DMS153 treated with DMSO at 0.1 percent for 48 hours (cell line): ENCODE results near the gene PXYLP1.
A peak's percentile ranks its signal among the peaks of the same experiment; 100 is the strongest.

Source experiments
- DNase-seq: peaks from one replicate; lab custom pipeline; 2025; ENCODE audit not compliant: unreplicated experiment; lab: John Stamatoyannopoulos, UW

The PXYLP1 gene

DNA sequence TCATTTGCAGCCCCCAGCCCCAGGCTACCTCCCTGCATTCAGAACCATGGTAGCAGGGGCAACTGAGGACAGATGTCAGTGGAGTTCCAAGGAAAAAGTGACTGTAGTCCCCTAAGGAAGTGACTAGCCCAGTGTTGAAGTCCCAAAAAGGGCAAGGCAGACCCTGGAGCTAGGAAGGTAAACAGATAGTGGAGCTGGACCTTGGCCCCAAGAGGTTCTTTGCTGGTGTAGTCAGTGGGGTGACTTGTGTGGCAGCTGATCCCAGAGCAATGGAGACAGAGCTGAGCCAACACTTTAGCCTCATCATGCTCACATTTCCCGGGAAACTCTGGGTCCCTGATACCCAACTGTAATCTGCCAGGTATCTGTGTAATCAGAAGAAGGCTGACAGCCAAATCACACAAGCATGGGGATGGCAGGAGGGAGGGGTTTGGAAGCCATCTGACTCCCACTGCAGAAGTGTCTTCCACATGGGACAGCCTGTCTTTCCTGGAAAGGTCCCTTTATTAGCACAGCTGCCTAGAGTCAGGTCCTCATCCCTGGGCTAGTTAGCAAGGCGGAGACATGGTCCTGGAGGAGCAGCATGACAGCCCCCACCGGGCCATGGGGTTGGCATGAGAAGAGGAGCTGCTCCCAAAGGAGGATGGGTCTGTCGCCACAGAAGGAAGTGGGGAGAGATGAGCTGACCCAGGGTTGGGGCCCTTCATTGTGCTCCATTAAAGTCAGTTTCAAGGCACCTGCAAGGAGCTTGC, 39.8 kb downstream of the PXYLP1 start:
- no peak for DNase-seq

GRCh38 chr3:141272906-141273662, 41.5 kb downstream of the PXYLP1 start:
- no peak for DNase-seq

- no peak for DNase-seq
Observed at GRCh38 chr3:141273700-141274410, 42.2 kb downstream of the PXYLP1 start.

GRCh38 chr3:141274411-141275031, 42.9 kb downstream of the PXYLP1 start:
- no peak for DNase-seq

DNA sequence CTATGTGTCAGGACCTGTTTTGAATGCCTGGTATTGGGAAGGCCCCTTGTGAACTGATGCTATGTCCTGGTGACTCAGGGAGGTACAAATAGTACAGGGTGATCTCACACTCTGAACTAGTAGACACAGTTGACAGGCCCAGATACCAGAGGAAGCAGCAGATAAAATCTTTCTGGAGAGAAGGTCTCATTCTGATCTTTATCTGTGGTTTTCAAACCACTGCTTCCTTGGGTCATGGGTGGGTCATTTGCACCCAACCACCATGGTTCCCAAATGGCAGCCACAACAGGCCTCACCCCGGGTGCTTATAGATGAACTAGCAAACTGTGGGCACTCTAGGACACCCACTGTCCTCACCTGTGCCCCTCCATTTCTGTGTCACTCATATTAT, 43.4 kb downstream of the PXYLP1 start:
- DNase-seq = no peak

- DNase-seq = no peak
Observed at GRCh38 chr3:141275511-141275910, 43.9 kb downstream of the PXYLP1 start.

DNA sequence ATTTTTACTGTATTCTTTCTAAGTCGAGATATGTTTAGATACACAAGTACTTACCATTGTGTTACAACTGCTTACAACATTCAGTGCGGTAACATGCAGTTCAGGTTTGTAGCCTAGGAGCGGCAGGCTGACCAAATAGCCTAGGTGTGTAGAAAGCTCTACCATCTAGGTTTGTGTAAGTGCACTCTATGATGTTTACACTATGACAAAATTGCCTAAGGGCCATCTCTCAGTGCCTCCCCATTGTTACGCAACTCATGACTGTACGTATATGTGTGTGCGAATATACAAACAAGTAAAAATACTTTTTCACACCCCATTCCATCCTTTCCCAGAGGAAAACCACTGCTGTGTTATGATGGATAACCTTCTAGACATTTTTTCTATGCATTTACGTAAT, 44.3 kb downstream of the PXYLP1 start:
- DNase-seq = peak; percentile 15

- DNase-seq = no peak
Observed at GRCh38 chr3:141276398-141276797, 44.8 kb downstream of the PXYLP1 start.

DNA sequence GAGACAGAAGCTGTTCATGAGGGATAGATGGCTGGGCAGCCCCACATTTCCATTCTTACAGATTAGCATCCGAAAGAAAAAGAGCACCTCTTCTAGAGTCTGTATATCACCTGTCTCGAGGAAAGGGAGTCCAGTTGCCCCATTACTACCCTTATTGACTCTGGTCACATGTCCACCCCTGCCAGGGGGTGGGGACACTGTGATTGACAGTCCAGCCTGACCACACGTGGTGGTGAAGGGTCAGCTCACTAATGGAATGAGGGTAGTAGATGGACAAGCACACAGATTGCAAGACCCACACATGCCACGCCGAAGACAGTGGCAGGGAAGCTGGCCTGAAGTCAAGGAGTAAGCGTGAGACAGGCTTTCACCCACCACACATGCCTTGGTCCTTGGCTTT, 45.8 kb downstream of the PXYLP1 start:
- no peak for DNase-seq

DNA sequence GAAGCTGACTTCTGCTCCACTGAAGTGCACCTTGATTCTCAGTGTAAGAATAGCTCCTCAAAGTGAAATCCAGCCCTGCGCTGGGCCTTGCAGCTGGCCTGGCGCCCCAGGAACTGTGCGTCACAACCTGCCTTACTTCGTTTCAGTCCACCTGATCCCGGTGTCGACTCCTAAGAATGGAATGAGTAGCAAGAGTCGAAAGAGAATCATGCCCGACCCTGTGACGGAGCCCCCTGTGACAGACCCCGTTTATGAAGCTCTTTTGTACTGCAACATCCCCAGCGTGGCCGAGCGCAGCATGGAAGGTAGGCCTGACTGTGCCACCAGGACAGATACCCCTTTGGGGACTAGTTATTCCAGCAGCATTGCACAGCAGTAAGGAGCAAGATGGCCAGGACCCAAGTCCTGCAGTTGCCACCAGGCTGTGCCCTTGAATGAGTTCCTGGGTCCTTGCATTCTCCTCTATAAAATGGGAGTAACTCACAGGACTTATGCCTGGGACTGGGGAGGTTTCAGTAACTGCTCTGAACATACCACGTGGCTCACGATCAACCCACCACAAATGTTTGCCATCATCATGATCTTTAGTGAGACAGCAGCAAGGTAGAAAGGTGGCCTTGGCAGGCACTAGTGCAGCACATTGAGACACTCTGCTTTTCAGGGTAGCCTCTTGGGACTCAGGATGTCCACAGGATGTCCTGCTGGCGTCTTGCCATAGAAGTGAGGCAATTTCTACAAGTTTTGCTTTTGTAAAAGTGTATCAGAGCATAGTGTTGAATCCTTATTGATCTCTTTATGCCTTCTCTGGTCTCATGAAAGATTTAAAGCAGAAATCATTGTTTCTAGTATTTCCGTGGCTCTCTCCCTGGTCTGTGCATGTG, 46.8 kb downstream of the PXYLP1 start:
- DNase-seq = no peak

DNA sequence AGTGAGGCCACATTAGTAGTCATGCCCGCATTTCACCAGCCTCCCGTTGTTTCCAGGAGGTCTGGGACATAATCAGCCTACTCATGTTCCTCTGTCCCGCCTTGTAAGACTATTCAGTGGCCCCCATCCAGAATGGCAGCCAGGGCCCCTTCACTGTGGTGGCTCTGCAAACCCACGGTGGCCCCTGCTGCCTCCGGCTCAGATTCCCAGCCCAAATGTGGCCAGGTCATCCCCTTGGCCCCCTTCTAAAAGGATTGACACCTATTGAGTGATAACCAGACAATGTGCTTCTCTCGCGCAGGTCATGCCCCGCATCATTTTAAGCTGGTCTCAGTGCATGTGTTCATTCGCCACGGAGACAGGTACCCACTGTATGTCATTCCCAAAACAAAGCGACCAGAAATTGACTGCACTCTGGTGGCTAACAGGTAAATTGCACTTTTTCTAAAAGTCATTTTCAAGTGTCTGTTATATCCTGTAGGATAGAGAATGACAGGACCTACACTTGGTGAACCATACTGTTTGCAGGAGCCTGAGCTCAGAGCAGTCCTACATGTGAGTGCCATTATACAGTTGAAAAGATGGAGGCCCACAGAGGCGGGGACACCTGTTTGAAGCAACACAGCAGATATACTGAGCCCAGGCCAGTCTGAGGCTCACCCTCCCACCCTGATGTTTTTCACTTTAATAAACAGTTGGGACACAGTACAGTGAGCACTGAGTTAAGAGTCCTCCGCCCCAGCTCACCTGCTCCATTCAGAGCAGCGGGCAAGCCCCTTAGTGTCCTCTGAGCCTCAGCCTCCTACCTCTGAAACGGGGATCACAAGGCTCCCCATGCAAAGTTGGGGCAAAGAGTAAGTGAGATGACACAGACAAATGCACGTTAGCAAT, 47.7 kb downstream of the PXYLP1 start:
- DNase-seq = peak; percentile 46

DNA sequence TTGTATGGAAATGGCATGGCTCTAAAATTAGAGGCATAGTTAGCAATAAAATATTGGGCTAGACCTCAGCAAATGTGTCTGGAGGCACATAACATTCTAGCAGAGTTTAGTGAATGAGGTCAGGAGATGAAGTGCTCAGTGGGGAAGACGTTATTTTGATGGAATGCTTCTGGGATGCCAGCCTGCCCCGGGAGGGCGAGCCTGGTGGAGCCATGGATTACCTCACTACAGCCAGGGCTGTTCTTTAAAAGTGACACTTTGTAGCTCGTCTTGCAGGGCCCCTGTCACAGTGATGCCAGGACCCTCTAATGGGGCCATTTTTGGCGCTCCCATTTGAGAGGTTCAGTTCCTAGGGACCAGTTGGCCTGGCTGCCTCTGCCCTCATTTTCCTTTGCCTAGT, 48.5 kb downstream of the PXYLP1 start:
- no peak for DNase-seq

DNA sequence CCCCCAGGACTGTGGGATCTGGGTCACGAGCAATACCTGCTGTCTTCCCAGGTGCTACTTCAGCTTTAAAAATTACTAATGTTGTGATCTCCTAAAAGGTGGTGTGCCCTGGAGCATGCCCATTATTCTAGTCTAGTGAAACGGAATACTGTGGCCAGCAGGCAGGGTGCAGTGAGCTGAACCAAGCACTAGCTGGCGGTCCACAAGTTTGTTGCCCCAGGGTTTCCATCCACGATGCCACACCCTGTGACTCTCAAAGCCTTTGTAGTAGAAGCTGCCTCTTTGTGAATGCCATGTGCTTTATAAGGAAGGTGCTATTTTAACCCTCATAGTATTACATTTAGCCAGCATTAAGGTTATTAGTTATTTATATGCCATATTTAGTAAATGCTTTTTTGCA, 49.1 kb downstream of the PXYLP1 start:
- DNase-seq = no peak

DNA sequence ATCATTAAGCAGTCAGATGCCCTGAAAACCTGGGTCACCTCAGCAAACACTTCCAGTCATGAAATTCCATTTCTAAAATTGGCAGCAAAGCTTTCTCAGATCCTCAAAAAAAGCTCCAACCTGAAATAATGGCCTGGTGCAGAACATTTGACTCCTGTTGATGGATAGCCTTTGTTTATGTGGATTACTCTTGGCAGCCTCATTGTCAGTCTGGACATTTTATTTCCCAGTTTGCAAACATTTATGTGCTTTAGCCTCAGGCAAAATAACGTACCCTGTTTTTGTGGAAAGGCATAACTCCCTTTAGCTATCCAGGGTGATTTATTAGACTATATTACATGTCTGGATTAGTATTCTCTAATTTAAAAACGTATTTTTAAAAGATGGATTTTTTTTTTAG, 53.9 kb downstream of the PXYLP1 start:
- no peak for DNase-seq

DNA sequence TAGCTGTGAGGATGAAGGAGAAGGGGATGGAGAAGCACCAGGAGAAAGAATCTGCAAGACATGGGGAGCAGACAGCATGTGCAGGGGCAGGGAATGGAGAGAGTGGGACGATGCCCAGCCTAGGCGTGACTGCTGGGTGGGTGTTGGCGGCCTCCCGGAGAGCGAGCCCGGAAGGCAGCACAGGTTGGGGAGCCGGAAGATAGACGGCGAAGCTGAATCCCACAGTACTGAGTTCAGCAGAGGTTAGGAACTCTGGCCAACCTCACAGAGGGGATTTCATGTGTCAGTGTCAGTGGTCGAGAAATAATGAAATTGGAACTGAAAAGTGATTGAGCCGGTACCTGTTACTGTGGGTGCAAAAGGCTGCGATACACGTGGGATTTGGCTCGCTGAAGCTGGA, 55.2 kb downstream of the PXYLP1 start:
- DNase-seq = no peak

- no peak for DNase-seq
Observed at GRCh38 chr3:141287326-141287725, 55.7 kb downstream of the PXYLP1 start.

- DNase-seq = no peak
Observed at GRCh38 chr3:141288336-141288990, 56.8 kb downstream of the PXYLP1 start.

DNA sequence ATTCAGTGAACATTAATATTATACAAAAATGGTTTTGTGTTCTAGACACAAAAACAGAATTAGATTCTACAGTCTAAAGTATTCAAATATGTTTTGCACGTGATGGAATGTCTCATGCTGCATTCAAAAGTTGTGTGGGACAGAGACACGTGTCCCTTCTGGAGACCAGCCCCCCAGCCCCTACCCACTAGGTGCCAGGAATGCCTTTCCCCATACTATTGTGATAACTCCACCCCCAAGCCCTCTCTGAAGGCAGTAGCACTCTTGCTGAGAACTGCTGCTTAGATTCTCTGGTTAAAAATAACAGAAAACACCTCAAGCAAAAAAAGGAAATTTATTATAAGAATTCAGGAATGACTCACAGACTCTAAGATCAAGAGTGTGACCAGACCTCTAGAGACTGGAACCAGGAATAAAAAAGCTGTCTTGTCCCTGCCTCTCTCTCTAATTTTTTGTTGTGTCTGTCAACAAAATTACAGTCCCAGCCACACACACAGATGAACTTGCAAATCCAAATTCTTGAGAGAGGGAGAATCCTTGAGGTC, 57.7 kb downstream of the PXYLP1 start:
- DNase-seq = no peak
